ENCODE results near the gene EFNA5.

- TF ChIP-seq CTCF (IDR thresholded peaks at IDR 0.05) (no peak), POLR2A (IDR thresholded peaks at IDR 0.05) (no peak)
These were observed 169.9 kb downstream of the EFNA5 start for GRCh38 chr5:107500840-107501239.

Measured in lower leg skin (tissue), 3 donors.